ENCODE results near the gene AOPEP.

Gene AOPEP

DNA sequence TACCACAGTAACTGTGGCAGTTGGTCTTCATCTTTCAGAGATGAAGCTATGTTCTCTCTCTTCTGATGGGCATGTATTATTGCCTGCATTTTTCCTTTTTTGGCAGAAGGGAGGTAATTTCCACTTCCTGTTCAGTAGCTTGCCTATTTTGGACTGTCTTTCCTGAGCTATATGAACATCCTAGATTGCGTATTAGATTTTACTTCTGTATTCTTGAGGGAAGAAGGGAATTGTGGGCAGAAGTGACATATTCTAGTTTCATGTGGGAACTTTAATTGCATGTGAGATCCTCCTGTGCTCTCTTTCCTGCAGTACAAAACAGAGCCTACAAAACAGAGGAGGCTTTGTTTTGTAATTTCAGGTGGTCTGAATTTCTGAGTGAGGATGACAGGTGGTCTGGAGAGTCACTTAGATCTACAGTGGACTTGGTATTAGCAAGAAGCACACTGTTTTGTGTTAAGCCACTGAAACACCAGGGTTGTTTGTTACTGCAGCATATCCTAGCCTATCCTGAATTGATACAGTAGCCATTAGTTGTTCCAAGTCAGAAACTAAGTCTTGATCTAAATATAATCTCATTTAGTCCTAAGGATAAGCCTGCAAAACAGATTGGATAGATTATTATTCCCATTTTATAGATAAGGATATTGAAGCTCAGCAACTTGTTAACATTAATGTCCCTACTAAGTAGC is 68.1 kb downstream of the AOPEP start:
- DNase-seq = no peak

DNA sequence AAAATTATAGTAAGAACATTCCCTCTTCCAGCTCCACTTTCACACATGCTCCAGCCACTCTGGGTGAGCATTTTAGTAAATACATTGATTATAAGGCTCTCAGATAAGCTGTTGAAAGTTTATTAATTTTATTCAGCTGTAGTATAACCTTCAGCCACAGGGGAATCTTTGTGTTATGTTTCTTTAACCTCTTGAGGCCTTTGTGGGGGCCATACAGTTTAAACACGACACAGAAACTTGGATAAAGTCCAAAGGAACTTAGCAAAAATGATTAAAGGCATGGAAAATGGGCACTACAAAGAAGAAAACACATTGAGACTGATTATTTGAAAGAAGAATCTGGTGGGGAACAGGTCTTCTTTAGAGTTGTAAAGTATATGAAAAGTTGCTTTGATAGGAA is 70.2 kb downstream of the AOPEP start:
- DNase-seq = no peak

DNA sequence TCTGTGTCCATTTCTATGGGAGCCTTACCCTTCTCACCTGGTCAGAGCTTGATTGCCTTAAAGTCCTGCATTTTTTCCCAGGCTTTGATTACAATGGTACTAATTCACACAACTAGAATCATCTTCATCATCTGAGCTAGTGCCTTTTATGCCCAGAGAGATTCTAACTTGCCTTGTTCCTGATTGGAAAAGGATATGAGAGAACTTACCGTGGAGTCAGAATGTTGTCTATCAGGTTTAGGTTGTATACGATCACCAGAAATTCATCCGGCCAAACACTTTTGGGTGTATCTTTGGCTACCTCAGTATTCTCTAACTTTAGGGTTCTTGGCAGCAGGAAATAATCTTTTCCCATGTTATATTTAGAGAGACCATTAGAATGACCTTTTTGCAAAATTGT is 71.7 kb downstream of the AOPEP start:
- no peak for DNase-seq

DNA sequence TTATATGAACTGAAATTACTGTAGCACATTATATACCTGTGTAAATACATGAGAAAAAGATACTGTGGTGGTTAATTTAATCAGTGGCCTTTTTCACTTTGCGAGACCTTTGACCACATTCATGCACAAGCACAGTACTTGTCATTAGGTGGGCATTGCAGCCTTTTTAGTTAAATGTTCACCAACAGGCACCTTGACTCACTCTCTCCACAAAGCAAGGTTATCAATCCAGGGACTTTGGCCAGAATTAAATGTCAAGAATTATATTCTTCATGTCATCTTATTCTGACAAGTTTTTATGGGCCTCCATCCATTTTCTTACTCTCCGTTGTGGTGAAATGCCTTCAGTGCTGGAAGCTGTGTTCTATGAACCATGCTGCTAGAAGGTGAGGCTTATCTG is 72.2 kb downstream of the AOPEP start:
- no peak for DNase-seq

DNA sequence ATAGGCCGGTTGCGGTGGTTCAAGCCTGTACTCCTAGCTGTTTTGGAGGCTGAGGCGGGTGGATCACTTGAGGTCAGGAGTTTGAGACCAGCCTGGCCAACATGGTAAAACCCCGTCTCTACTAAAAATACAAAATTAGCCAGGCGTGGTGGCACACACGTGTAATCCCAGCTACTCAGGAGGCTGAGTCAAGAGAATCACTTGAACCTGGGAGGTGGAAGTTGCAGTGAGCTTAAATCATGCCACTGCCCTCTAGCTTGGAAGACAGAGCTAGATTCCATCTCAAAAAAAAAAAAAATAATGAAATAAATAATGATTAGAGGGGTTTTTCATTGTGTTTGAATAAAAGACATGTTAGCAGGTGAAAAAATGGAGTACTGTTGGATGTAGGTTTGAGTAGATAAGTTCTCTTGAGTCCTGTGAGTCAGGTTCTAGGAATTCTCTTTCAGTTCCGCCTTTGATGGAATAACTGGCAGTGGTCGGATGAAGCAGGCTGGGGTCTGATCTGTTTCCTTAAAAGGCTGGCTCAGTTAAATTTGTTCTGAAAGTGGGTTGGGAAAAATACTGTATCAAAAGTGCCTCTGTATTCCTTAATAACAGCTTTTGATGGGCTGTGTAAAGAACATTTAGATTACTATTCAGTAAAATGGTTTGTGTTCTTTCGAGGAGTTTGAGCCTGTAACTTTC is 73.2 kb downstream of the AOPEP start:
- no peak for DNase-seq

DNA sequence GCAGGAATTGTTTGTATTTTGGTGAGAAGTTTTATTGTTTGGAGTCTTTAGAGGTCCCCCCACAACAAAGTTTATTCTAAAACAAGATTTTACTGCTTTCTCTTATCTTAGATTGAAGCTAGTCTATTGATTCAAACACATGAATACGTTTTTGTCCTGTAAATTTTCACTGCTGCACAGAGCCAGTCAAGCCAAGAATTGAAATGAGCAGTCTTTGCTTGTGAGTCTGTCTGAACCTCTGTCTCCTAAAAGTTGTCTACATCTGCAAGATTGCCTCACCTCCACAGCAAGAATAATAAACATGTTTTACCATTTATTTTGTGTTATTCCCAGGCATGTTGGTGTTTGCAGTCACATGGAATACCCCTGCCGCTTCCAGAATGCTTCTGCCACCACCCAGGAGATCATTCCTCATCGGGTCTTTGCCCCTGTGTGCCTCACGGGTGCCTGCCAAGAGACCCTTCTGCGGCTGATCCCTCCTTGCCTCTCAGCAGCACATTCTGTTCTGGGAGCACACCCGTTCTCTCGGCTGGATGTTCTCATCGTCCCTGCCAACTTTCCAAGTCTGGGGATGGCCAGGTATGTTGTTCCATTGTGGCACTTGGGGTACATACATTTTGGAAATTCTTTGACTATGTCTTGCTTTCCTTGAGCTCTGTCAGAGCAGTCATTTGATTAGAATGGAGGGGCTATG is 74.1 kb downstream of the AOPEP start:
- no peak for DNase-seq

DNA sequence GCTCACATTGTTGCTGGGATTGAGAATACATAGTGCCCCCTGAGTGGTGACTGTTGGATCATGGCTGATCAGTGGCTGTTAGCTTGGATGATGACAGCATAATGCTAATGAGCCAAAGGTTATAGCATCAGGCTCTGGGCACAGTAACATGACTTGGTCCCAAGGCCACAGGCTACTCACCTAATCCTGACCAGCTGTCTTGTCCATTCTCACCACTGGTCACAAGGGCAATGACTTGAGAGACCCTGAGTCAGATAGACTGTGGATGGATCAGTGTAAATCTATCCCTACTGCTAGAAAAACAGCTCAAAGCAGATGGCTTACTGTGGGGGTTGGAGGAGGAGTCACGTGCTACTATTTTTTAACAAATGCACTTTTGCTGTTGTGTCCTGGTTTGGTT is 74.7 kb downstream of the AOPEP start:
- no peak for DNase-seq

DNA sequence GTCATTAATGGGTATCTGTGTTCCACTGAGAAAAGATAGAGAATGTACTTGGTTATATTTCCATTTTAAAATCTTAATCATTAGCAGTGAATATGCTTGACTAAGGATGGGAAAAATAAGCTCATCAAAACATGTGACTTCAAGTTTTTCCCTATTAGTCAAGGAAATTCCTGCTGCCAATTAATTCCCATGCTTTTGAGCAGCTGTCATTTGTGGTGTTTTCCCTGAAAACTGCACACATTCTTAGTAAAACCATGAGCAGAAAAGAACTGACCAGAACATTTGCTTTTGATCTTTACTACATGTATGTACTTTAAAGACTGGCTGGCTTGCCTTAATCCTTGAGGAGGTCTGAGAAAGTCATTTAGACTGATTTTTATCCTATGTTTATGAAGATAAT is 75.2 kb downstream of the AOPEP start:
- no peak for DNase-seq

DNA sequence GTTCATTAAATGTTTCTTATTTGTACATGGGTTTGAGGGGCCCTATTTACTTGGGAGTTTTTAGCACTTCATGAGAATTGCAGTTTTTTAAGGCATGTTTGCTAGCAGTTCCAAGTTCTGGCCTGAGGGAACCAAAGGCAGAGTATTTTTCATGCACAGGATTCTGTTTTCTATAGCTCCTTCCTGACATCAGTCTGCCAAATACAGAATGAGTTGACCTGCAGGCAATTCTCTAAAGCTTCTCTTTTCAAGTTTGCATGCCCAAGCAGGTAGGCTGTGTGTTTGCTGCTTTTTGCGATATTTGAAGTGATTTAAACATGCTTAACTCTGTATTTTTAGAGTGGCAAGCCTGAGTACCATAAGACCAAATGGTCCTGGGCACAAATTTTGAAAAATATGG is 75.8 kb downstream of the AOPEP start:
- no peak for DNase-seq

DNA sequence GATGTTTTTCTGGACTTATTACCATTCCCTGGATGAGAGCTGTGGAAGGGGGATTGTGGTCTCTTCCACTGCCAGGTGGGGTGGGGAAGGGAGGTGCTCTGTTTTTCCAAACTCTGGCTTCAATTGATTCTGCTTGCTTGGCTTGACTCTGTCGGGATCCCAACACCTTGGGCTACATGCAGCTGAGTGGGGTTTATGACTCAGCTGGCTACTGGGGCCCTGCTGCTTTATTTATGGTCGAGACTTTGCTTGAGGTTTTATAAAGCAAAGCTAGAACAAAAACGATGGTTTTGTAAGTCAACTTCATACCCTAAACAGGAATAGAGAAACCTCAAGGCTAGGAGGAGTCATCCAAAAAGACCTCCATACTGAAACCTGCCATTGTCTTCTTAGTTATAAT is 76.3 kb downstream of the AOPEP start:
- peak; percentile 79 for DNase-seq

DNA sequence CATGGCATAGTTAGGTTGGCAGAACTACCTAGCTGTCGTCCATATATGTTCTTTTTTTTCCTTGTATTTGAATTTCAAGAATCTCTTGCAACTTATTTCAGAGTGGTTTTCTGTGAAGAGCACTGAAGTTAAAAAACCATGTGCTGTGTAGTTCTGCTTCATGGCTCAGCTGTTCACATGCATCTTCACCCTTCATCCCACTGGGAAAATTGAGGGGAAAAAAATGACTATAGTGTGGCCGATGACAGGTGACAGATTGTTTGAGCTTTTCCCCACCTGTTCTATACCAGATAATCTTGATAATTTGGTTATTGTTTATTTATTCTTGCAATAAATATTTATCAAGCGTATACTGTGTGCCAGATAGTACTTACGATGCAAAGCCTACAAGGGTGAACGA is 77.8 kb downstream of the AOPEP start:
- no peak for DNase-seq

DNA sequence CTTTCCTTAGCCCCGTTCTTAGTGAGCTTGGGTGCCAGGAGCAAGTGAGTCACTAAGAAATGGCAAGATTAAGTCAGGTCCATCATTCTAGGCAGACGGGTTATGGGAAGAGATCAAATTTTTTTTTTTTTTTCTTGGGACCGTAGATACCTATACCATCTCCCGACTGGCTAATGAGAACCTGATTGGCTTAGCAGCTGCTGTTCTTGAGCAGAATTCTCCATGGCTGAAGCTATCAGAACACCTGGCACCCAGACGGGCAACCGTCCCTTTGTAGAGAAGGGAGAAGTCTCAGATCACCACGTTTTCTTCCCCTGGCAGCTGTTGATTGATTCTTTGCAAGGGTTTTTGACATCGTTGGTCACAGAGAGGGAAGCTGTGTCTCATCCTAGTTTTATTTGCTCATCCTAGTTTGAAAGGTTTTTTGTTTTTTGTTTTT is 78.6 kb downstream of the AOPEP start:
- no peak for DNase-seq

DNA sequence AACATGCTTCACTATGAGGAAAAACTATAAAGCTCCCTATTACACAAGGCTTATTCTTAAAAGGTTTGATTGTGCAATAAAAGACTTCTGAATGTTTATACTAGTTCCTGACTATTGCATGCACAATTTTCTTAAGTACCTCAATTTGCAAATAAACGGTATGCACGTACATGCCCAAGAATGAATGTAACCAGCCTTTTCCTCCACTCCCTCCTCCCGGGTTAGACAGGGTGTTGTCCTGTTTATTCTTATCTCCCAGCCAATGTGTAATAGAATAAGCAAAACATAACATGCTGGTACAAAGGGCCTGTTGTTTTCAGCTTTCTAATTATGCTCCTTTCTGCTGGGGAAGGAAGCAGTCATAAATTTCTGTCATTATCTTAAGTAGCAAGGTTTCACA is 79.1 kb downstream of the AOPEP start:
- no peak for DNase-seq

DNA sequence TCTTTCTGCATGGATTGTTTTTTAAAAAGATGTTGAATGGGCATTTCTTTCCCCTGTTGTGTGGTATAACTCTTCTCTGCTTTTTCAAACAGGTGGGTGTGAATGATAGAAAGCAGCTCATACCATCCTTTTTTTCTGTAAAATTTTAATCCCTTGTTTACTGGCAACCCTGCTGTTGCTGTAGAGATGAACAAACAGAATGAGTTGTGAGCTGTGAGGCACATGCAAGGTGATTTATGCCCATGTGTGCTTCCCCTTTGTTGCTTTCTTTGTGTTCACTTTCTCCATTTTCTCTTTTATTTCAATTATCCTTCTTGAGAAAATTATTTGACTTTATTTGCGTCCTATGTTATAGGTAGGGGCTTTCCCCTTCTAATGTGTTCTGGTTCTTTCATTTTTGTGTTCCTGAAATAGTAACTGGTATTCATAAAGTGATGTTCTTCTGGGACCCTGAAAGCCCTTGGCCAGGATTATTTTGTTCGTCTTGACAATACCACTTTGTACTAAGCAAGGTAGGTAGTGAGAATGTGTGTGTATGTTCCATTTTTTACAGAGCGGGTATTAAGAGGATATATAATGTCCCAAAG is 79.9 kb downstream of the AOPEP start:
- no peak for DNase-seq

DNA sequence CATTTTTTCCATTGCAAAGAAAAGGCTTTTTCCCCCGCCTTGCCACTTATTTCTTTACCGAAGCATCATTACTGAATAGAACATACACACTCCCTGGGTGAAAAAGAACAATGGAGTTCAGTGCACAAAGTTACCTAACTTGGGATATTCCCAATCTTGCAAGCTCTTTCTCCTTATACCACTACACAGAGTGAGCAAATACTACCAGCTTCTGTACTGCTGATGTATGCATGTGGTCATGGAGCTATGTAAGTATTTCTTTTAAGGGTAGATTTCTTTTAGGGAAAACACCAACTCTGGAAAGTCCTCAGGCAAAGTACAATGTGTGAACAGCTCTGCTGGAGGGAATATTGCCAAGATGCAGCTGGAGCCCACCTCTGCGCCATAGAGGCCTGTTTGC is 81.1 kb downstream of the AOPEP start:
- DNase-seq = no peak

DNA sequence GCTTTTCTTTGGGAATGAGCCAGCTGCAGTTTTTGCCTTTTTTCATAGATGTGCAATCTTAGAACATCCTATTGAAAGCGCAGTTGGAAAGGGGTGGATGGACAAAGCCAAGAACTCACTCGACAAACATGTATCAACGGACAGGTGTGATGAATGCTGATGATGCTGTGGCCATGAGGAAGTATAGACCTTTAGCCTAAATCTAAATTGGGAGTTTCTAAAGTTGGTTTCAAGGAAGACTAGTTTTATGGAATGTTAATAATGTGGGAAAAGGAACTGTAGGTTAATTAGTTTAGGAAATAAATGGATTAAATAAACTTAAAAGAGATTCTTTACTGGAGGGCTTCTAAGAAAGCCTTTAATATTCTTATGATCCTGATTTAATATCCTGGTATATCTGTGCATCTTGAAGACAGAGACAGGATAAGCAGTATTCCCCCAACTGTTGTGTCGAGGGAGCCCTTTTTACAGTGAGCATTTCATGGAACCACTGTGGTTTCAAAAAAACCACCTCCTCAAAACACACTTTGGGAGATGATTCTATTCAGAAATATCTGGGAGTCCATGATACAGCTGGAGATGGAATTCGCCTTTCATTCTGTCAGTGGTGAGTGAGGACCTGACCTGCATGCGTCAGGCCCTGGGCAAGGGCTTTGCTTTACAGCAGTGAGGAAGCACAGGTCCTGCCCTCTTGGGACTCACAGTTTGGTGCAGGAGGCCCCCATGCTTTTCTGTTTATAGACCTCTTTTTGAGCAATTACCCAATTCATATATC is 82.6 kb downstream of the AOPEP start:
- no peak for DNase-seq

DNA sequence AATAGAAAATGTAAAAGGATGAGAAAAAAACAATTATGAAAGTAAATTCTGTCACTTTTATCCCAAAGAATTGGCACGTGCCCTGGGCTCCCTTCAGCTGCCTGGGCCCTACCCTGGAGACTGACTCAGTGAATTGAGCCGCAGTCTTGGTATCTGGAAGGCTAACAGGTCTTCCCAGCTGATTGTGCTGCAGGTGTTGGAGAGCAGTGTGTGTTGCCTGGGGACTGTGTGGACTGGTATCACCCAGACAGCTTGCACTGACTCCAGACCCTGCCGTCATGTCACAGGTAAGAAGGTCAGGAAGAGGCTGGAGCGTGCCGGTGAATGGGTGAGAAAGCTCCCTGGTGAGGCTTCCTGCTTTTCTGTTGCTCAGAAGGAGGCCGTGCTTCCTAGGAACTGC is 83.3 kb downstream of the AOPEP start:
- no peak for DNase-seq

DNA sequence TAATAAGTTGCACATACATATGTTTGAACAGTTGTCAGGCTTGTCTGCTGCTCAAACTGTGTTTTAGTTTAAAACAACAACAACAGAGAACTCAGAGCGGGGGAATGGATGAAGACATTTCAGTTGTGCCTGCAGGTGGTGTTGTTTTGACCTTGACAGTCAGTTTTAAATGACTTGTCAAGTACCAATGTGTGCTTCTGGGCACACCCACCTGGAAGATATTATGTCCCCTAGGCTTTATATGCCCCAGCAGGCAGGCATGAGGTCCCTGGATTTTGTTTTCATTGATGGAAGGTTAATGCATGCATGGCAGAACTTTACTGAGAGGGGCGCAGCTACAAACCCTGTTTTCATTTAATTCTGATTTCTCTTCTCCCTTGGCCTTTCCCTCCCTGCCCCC is 84.6 kb downstream of the AOPEP start:
- DNase-seq = no peak

DNA sequence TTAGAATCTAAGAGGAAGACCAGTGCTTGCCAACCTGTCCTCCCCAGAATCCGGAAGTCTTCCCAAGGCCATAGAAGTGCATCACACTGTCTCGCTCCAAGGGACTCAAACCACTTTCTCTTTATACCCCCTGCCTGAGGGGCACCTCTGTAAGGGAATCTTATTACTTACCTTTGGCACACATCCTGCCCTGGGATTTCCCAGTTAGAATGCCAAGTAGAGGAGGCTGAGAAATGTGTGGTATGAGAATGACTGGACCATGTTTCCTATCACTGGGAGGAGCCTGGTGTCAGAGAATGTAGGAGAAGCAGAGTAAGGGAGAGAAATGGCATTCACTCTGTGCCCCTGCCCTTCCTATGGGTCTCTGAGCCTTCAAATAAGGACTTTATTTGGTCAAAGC is 85.8 kb downstream of the AOPEP start:
- peak; percentile 23 for DNase-seq

DNA sequence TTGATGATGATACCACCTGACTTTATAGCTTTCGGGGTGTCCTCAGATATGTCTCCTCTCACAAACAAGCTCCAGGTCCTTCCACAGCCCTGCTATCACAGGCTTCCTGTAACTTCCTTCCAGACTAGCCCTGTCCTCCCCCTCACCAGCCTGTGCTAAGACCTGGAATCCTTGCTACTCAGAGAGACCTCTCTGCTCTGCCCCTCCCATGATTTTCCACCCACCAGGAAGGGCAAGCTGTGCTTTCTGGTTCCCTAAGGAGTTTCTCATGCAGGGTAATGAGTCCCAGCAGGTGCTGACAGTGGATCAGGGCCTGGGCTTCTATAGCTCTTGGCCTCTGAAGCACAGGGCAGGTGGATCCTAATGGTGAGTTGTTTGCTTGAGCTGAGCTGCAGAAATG is 86.9 kb downstream of the AOPEP start:
- no peak for DNase-seq

DNA sequence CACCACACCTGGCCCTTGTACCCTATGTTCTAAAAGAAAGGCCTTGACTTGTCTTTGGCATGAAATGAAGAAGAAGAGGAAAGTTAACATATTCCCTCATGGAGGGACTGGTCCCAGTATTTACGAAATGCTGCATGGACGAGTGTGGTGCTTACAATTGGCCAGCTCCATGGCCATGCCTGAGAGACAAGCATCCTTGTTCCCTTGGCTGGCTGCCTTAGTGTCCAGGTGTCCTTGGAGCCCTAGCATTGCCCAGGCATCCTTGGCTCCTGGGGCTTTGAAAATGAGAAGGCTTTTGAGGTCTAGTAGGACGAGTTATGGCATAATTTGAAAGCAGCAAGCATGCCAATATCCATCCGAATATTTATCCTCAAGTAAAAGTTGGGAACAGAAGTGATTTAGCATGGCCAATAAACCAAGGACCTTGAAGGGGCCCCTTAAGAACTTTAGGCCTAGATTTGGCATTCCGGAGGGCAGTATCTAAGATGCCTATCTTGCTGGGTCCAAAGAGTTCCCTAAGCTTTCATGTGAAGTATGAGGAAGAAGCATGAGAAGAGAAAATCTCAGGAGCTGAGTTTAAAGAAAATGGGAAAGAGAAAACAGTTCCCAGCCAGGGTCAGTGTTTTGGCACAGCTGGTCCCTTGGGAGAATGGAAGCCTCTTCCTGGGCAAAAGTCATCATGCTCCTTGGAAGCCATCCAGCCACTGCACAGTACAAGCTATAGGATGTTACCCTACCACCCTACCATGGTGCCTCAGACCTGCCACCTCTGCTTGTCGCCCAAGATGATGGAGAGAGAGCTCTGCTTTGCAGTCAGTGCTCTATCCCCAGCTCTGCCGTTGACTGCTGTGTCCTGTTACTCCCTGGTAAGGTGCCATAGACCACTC is 91.0 kb downstream of the AOPEP start:
- DNase-seq = no peak

DNA sequence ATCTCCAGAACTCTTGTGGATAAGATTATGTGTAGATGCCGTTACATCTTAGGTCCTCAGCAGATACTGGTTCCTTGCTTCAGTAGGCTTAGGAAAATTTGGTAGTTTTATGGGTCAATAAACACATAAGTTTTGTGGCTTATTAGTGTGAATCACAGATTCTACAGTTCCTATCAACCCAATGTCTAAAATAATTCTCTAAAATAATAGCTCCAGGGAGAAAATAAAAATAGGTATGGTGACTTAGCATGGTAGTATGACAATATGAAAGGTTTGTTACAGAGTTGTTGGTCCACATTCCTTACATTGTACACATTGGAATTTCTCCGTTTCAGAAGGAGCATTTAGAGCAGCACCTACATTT is 91.7 kb downstream of the AOPEP start:
- DNase-seq = no peak

All from activated CD4-positive, alpha-beta T cell treated with anti-CD3 and anti-CD28 coated beads, Interleukin-10, Interleukin-2, amounts not matched to agents 100 ng/mL and 50 ng/mL, durations not matched to agents 16 hours and 8 hours (primary cell).